IMR-90 (cell line): ENCODE results near the gene SAXO1. TPM values are rescaled to one million over a fixed set of nuclear protein-coding genes. Genes with fewer than 3 reads are reported as not detected.

Source experiments
- ATAC-seq: fragments of 200-7000 bp; cut with Tn5 transposase; 2 replicates; pipeline ENCODE4 v1.9.1; 2020; ENCODE audit warnings: low read depth, mild to moderate bottlenecking, moderate library complexity
- BruUV-seq: library from RNA; stranded (reverse); fragments of 400-500 nt; replicated peaks from 2 replicates; lab custom pipeline; 2021; lab: Mats Ljungman, UMichigan
- CTCF ChIA-PET: fragments of 300-600 bp; formaldehyde crosslinking; extraction: SDS; loops from one replicate; lab custom pipeline; 2021; ENCODE audit warnings: antibody characterized with exemption; lab: Yijun Ruan, JAX
- POLR2A ChIA-PET: fragments of 300-600 bp; sonication (Branson Sonifier 250); formaldehyde crosslinking; loops from one replicate; lab custom pipeline; 2022; ENCODE audit warnings: antibody characterized with exemption; ENCODE audit not compliant: unreplicated experiment; lab: Charles Lee
- DNase-seq: peaks from one replicate; pipeline ENCODE4 v3.0.0; 2013
- H2AFZ ChIP-seq: replicated peaks from 2 replicates; pipeline ENCODE3; 2013; ENCODE audit warnings: low read length, mild to moderate bottlenecking; ENCODE audit not compliant: poor library complexity
- H2AK5ac ChIP-seq: 2 replicates; pipeline ENCODE4 v1.6.1; 2013; ENCODE audit warnings: low read depth, low read length, inconsistent platforms
- H2AK9ac ChIP-seq: replicated peaks from 2 replicates; pipeline ENCODE3; 2013; ENCODE audit warnings: mild to moderate bottlenecking, low read depth, low read length, moderate library complexity; ENCODE audit not compliant: poor library complexity
- H2BK120ac ChIP-seq: 2 replicates; pipeline ENCODE4 v1.6.1; 2013; ENCODE audit warnings: low read depth, low read length, inconsistent platforms
- H2BK15ac ChIP-seq: 3 replicates; pipeline ENCODE4 v1.6.1; 2013; ENCODE audit warnings: low read depth, low read length, inconsistent platforms
- H2BK20ac ChIP-seq: 2 replicates; pipeline ENCODE4 v1.6.1; 2013; ENCODE audit warnings: low read depth, mild to moderate bottlenecking, inconsistent platforms, low read length, moderate library complexity
- H2BK5ac ChIP-seq: 2 replicates; pipeline ENCODE4 v1.6.1; 2013; ENCODE audit warnings: mild to moderate bottlenecking, low read depth, low read length, inconsistent platforms; ENCODE audit not compliant: poor library complexity, severe bottlenecking
- H3K14ac ChIP-seq: replicated peaks from 2 replicates; pipeline ENCODE4 v1.6.1; 2013; ENCODE audit warnings: low read depth, low read length, inconsistent platforms
- H3K18ac ChIP-seq: 2 replicates; pipeline ENCODE4 v1.6.1; 2013; ENCODE audit warnings: low read depth, low read length, control low read depth
- H3K23ac ChIP-seq: 2 replicates; pipeline ENCODE4 v1.6.1; 2013; ENCODE audit warnings: low read depth, low read length, inconsistent platforms
- H3K27ac ChIP-seq: 2 replicates; pipeline ENCODE4 v1.5.1; 2013; ENCODE audit warnings: mild to moderate bottlenecking, control low read depth, low read length; ENCODE audit not compliant: insufficient read depth
- H3K27me3 ChIP-seq: 2 replicates; pipeline ENCODE4 v1.6.1; 2013; ENCODE audit warnings: low read length; ENCODE audit not compliant: control insufficient read depth, insufficient read depth
- H3K36me3 ChIP-seq: 2 replicates; pipeline ENCODE4 v1.6.1; 2013; ENCODE audit warnings: low read length, mixed read lengths; ENCODE audit not compliant: control insufficient read depth, insufficient read depth
- H3K4ac ChIP-seq: 2 replicates; pipeline ENCODE4 v1.6.1; 2013; ENCODE audit warnings: low read depth, low read length, inconsistent platforms
- H3K4me1 ChIP-seq: 2 replicates; pipeline ENCODE4 v1.6.1; 2013; ENCODE audit warnings: low read length, mixed read lengths; ENCODE audit not compliant: control insufficient read depth, insufficient read depth
- H3K4me2 ChIP-seq: 2 replicates; pipeline ENCODE4 v1.6.1; 2013; ENCODE audit warnings: low read depth, mild to moderate bottlenecking, control low read depth, low read length, moderate library complexity
- H3K4me3 ChIP-seq: 2 replicates; pipeline ENCODE4 v1.5.1; 2013; ENCODE audit warnings: low read depth, mild to moderate bottlenecking, control low read depth, low read length, moderate library complexity; ENCODE audit not compliant: insufficient read depth
- H3K56ac ChIP-seq: 2 replicates; pipeline ENCODE4 v1.6.1; 2013; ENCODE audit warnings: low read length, inconsistent platforms; ENCODE audit not compliant: insufficient read depth; ENCODE audit errors: extremely low read depth
- H3K79me1 ChIP-seq, 2 experiments: 2 replicates each; pipeline ENCODE4 v1.6.1; 2013; ENCODE audit warnings: low read length in 2 of 2, inconsistent platforms in 1 of 2, low read depth in 1 of 2
- H3K9ac ChIP-seq: 2 replicates; pipeline ENCODE4 v1.6.1; 2013; ENCODE audit warnings: low read depth, low read length, control low read depth
- H3K9me1 ChIP-seq: 2 replicates; pipeline ENCODE4 v1.6.1; 2013; ENCODE audit warnings: low read length, inconsistent platforms; ENCODE audit not compliant: insufficient read depth
- H3K9me3 ChIP-seq: 2 replicates; pipeline ENCODE4 v1.6.1; 2013; ENCODE audit warnings: low read length; ENCODE audit not compliant: control insufficient read depth, insufficient read depth
- H4K20me1 ChIP-seq: 2 replicates; pipeline ENCODE4 v1.6.1; 2013; ENCODE audit warnings: low read length, inconsistent platforms; ENCODE audit not compliant: insufficient read depth
- H4K5ac ChIP-seq: 2 replicates; pipeline ENCODE4 v1.6.1; 2013; ENCODE audit warnings: mild to moderate bottlenecking, low read depth, low read length, control low read depth
- H4K8ac ChIP-seq, 2 experiments: 2 replicates each; pipeline ENCODE4 v1.6.1; 2013; ENCODE audit warnings: low read depth in 2 of 2, low read length in 2 of 2, control low read depth in 1 of 2, inconsistent platforms in 1 of 2
- H4K91ac ChIP-seq: 2 replicates; pipeline ENCODE4 v1.6.1; 2013; ENCODE audit warnings: low read depth, low read length, inconsistent platforms; ENCODE audit not compliant: insufficient read depth
- CEBPB ChIP-seq: IDR thresholded peaks from 2 replicates; pipeline ENCODE4 v1.6.1; 2012; ENCODE audit warnings: low read depth, low read length, improper control_type of control experiment
- CHD1 ChIP-seq: IDR thresholded peaks from 2 replicates; pipeline ENCODE4 v1.6.1; 2012; ENCODE audit warnings: low read depth, low read length, improper control_type of control experiment
- ELK1 ChIP-seq: fragments of 150-350 bp; IDR thresholded peaks from 2 replicates; pipeline ENCODE4 v1.6.1; 2016; ENCODE audit warnings: low read depth, mild to moderate bottlenecking, low read length, moderate library complexity, borderline replicate concordance
- FOS ChIP-seq: fragments of 150-350 bp; IDR thresholded peaks from 2 replicates; pipeline ENCODE4 v1.6.1; 2016; ENCODE audit warnings: low read depth, low read length
- MAFK ChIP-seq: IDR thresholded peaks from 2 replicates; pipeline ENCODE4 v1.6.1; 2012; ENCODE audit warnings: low read depth, low read length, improper control_type of control experiment
- MAZ ChIP-seq: IDR thresholded peaks from 2 replicates; pipeline ENCODE4 v1.6.1; 2012; ENCODE audit warnings: low read depth, mild to moderate bottlenecking, low read length, improper control_type of control experiment, moderate library complexity, borderline replicate concordance
- NFE2L2 ChIP-seq: fragments of 150-350 bp; IDR thresholded peaks from 2 replicates; pipeline ENCODE4 v1.6.1; 2016; ENCODE audit warnings: low read depth, mild to moderate bottlenecking, low read length
- POLR2A ChIP-seq: IDR thresholded peaks from 2 replicates; pipeline ENCODE4 v1.6.1; 2012; ENCODE audit warnings: mild to moderate bottlenecking, low read depth, low read length
- RCOR1 ChIP-seq: IDR thresholded peaks from 2 replicates; pipeline ENCODE4 v1.6.1; 2012; ENCODE audit warnings: mild to moderate bottlenecking, low read length, improper control_type of control experiment; ENCODE audit not compliant: insufficient replicate concordance
- RFX5 ChIP-seq: IDR thresholded peaks from 2 replicates; pipeline ENCODE4 v1.8.0; 2012; ENCODE audit warnings: low read depth, mild to moderate bottlenecking, low read length, moderate library complexity
- SMC3 ChIP-seq: fragments of 150-350 bp; IDR thresholded peaks from 2 replicates; pipeline ENCODE4 v1.6.1; 2016; ENCODE audit warnings: low read depth, mild to moderate bottlenecking, antibody characterized with exemption, low read length, moderate library complexity
- WGBS, 2 experiments: methylation state at CpG; one replicate each; pipeline versions ENCODE4 v1.1.5 to v1.1.7; 2013; ENCODE audit warnings: missing lambda C conversion rate in 2 of 2; ENCODE audit not compliant: insufficient read length in 1 of 2; ENCODE audit errors: extremely low coverage in 2 of 2; 5-methylcytosine and 5-hydroxymethylcytosine counted together
- dilution Hi-C: fragments of 300-500 bp; cut with HindIII; formaldehyde crosslinking; loops from one replicate; pipeline ENCODE4 v1.14.3; 2018; ENCODE audit warnings: low sequenced_read_pairs; ENCODE audit not compliant: unreplicated experiment
- in situ Hi-C: fragments of 300-500 bp; cut with MboI; formaldehyde crosslinking; loops from 3 replicates; pipeline ENCODE4 v1.14.3; 2019; ENCODE audit warnings: low sequenced_read_pairs, inconsistent platforms, mixed read lengths
- intact Hi-C: fragments of 100-400 bp; cut with micrococcal nuclease; formaldehyde crosslinking; loops from 2 replicates; pipeline ENCODE4 v1.10.0; 2022
- polyA plus RNA-seq, 3 experiments: library from polyadenylated mRNA; depleted of rRNA; stranded (reverse); fragments of >200 nt; gene quantifications; 2 replicates each; pipeline ENCODE4 v1.2.3, GENCODE V29; 2012; ENCODE audit warnings: low replicate concordance in 1 of 3
- total RNA-seq: library from RNA; depleted of rRNA; stranded (reverse); fragments of >200 nt; gene quantifications from 2 replicates; pipeline ENCODE4 v1.2.3, GENCODE V29; 2012

The SAXO1 gene
- total and polyA plus RNA-seq, 2 of the 4 experiments (the other 2 are of a cell fraction) = not detected

- no peak overlapping the region for H3K4me2 ChIP-seq
- peaks cover 3% of the 10 kb centered on the region; the same call in 1 of the 2 replicates for H3K27me3 ChIP-seq
- H2AK9ac ChIP-seq = no peak overlapping the region
- DNase-seq (no peak), ATAC-seq (no peak)
- no peaks in the 10 kb centered on the region for H3K79me1 ChIP-seq
- H3K56ac ChIP-seq = no peak overlapping the region
- dilution Hi-C loops (no loop called here), in situ Hi-C loops (no loop called here), intact Hi-C loops (no loop called here)
- H2AK5ac ChIP-seq = no peak overlapping the region
- no TSS peak for BruUV-seq
- ChIA-PET POLR2A (no interaction called here), CTCF (interaction anchor here (0.6 to 1.0 kb wide), 2 partner anchors 9 to 28 kb away, joined by 3 to 5 read pairs; no protein-coding TSS in a partner anchor)
- H3K27ac ChIP-seq = no peak overlapping the region
- no peak overlapping the region for H4K5ac ChIP-seq
- H3K9ac ChIP-seq = no peak overlapping the region
- no peaks in the 10 kb centered on the region for H3K36me3 ChIP-seq
- no peak for TF ChIP-seq RFX5
- no peak for TF ChIP-seq RCOR1
- no peak for TF ChIP-seq CHD1
- TF ChIP-seq FOS = no peak
- no peak for TF ChIP-seq ELK1
- no peak for TF ChIP-seq SMC3
- no peak for TF ChIP-seq NFE2L2
- TF ChIP-seq POLR2A = no peak
- no peak for TF ChIP-seq CEBPB
- no peak for TF ChIP-seq MAFK
- no peak for TF ChIP-seq MAZ
- no peak overlapping the region for H3K4ac ChIP-seq
- H4K91ac ChIP-seq = no peak overlapping the region
- no peaks in the 10 kb centered on the region for H4K20me1 ChIP-seq
- H3K23ac ChIP-seq = no peak overlapping the region
- H2BK5ac ChIP-seq = no peak overlapping the region
- no peaks in the 10 kb centered on the region for H3K9me3 ChIP-seq
- H3K4me1 ChIP-seq = no peaks in the 10 kb centered on the region; the same call in 1 of the 2 replicates
- H4K8ac ChIP-seq = no peak overlapping the region
- no peak overlapping the region for H3K18ac ChIP-seq
- no peak overlapping the region for H3K4me3 ChIP-seq
- no peaks in the 10 kb centered on the region for H3K9me1 ChIP-seq
- H2BK20ac ChIP-seq = no peak overlapping the region
- H2AFZ ChIP-seq = no peak overlapping the region
- H3K14ac ChIP-seq = no peak overlapping the region; the same call in 1 of the 2 replicates
- H2BK15ac ChIP-seq = no peak overlapping the region
- no peak overlapping the region for H2BK120ac ChIP-seq
- 79% methylated on average over 2 of the region's 3 CpGs; no CpG with 5 or more reads in 1 of the 2 experiments for WGBS, 2 experiments
Observed at GRCh38 chr9:18926513-18926912, 106.5 kb downstream of the SAXO1 start.
